HepG2 (cell line): ENCODE results near the gene CHP1. TPM values are rescaled to one million over a fixed set of nuclear protein-coding genes. Genes with fewer than 3 reads are reported as not detected.

Experiments used
- BRD4 ChIP-seq: sonication (generic); formaldehyde crosslinking; IDR thresholded peaks from 2 replicates; pipeline ENCODE4 v1.4.0; 2020; ENCODE audit warnings: missing genetic modification reagents
- GFI1 ChIP-seq: sonication (generic); formaldehyde crosslinking; IDR thresholded peaks from 2 replicates; pipeline ENCODE4 v1.5.0; 2020; ENCODE audit warnings: missing genetic modification reagents, mild to moderate bottlenecking, borderline replicate concordance
- HNRNPK ChIP-seq: fragments of 200-400 bp; formaldehyde crosslinking; IDR thresholded peaks from 2 replicates; pipeline ENCODE4 v1.6.1; 2018; ENCODE audit warnings: low read length, low read depth, moderate library complexity, mild to moderate bottlenecking; ENCODE audit not compliant: poor library complexity, severe bottlenecking
- ISL2 ChIP-seq: sonication (generic); formaldehyde crosslinking; IDR thresholded peaks from 2 replicates; pipeline ENCODE4 v1.5.0; 2020; ENCODE audit warnings: missing genetic modification reagents
- MED13 ChIP-seq: sonication (generic); formaldehyde crosslinking; IDR thresholded peaks from 2 replicates; pipeline ENCODE4 v1.5.0; 2020; ENCODE audit warnings: missing genetic modification reagents
- MEIS1 ChIP-seq: sonication (generic); formaldehyde crosslinking; IDR thresholded peaks from 2 replicates; pipeline ENCODE4 v1.9.0; 2021; ENCODE audit warnings: mild to moderate bottlenecking, missing genetic modification reagents, moderate library complexity, borderline replicate concordance
- NFIB ChIP-seq: sonication (generic); formaldehyde crosslinking; IDR thresholded peaks from 2 replicates; pipeline ENCODE4 v1.9.0; 2021; ENCODE audit warnings: missing genetic modification reagents, mild to moderate bottlenecking, borderline replicate concordance
- PHF20 ChIP-seq: sonication (generic); formaldehyde crosslinking; IDR thresholded peaks from 2 replicates; pipeline ENCODE4 v1.5.0; 2020; ENCODE audit warnings: mild to moderate bottlenecking, missing genetic modification reagents
- RBFOX2 ChIP-seq: fragments of 200-400 bp; formaldehyde crosslinking; IDR thresholded peaks from 2 replicates; pipeline ENCODE4 v1.6.1; 2017; ENCODE audit warnings: low read depth, mild to moderate bottlenecking, low read length
- RCOR2 ChIP-seq: IDR thresholded peaks from 2 replicates; pipeline ENCODE4 v1.6.1; 2016; ENCODE audit warnings: missing biosample characterization, missing genetic modification reagents
- REL ChIP-seq: sonication (generic); formaldehyde crosslinking; conservative IDR thresholded peaks from 2 replicates; pipeline ENCODE4 v1.8.0; 2022; ENCODE audit warnings: mild to moderate bottlenecking, missing genetic modification reagents, moderate library complexity
- SETDB1 ChIP-seq: sonication (generic); formaldehyde crosslinking; IDR thresholded peaks from 2 replicates; pipeline ENCODE4 v1.5.1; 2020; ENCODE audit warnings: missing genetic modification reagents, mild to moderate bottlenecking, borderline replicate concordance
- SP140L ChIP-seq: sonication (generic); formaldehyde crosslinking; IDR thresholded peaks from 2 replicates; pipeline ENCODE4 v1.4.0; 2020; ENCODE audit warnings: missing genetic modification reagents, borderline replicate concordance
- SP4 ChIP-seq: sonication (generic); formaldehyde crosslinking; IDR thresholded peaks from 2 replicates; pipeline ENCODE4 v1.8.1; 2023; ENCODE audit warnings: mild to moderate bottlenecking, missing genetic modification reagents
- ZBTB10 ChIP-seq: sonication (generic); formaldehyde crosslinking; IDR thresholded peaks from 2 replicates; pipeline ENCODE4 v1.4.0; 2020; ENCODE audit warnings: missing genetic modification reagents, borderline replicate concordance
- ZNF143 ChIP-seq: sonication (generic); formaldehyde crosslinking; IDR thresholded peaks from 2 replicates; pipeline ENCODE4 v1.4.0; 2020; ENCODE audit warnings: missing genetic modification reagents
- ZNF180 ChIP-seq: sonication (generic); formaldehyde crosslinking; IDR thresholded peaks from 2 replicates; pipeline ENCODE4 v1.4.0; 2020; ENCODE audit warnings: low read depth, missing genetic modification reagents, borderline replicate concordance
- ZNF281 ChIP-seq: sonication (generic); formaldehyde crosslinking; IDR thresholded peaks from 2 replicates; pipeline ENCODE4 v1.4.0; 2020; ENCODE audit warnings: missing genetic modification reagents, borderline replicate concordance
- ZNF777 ChIP-seq: sonication (generic); formaldehyde crosslinking; IDR thresholded peaks from 2 replicates; pipeline ENCODE4 v1.4.0; 2020; ENCODE audit warnings: missing genetic modification reagents
- ZNF792 ChIP-seq: IDR thresholded peaks from 2 replicates; pipeline ENCODE4 v1.6.1; 2016
- ZNF800 ChIP-seq: sonication (generic); formaldehyde crosslinking; IDR thresholded peaks from 2 replicates; pipeline ENCODE4 v1.4.0; 2020; ENCODE audit warnings: missing genetic modification reagents
- polyA plus RNA-seq, 8 experiments: library from polyadenylated mRNA; depleted of rRNA in 3 of 8; stranded (reverse) in 7 of 8; unstranded in 1 of 8; fragments of >200 nt; fragmentation: Illumina TruSeq in 4 of 8; extraction: Trizol in 4 of 8; gene quantifications; 2 replicates each; pipeline versions ENCODE4 v1.2.1 to v1.2.3, GENCODE V29; 2011 to 2016; ENCODE audit warnings: low read depth in 4 of 8, missing spikeins in 1 of 8, mixed read lengths in 1 of 8; ENCODE audit not compliant: insufficient read depth in 1 of 8
- total RNA-seq, 5 experiments: library from RNA; depleted of rRNA; stranded (reverse); fragments of >200 nt; fragmentation: Illumina TruSeq; extraction: Trizol; gene quantifications; 2 replicates each; pipeline ENCODE4 v1.2.3, GENCODE V29; 2016; ENCODE audit warnings: low read depth in 1 of 5

The CHP1 gene
- total and polyA plus RNA-seq, 2 of the 13 experiments (the other 11 are each of a cell fraction or from before 2014, with no cell fraction given), result 49.6 to 76.4 TPM

GRCh38 chr15:41241221-41241964, 10.3 kb downstream of the CHP1 start (continued):
- TF ChIP-seq SETDB1 (CRISPR knock-in tag) (no peak), ZNF143 (CRISPR knock-in tag) (no peak), ZBTB10 (CRISPR knock-in tag) (no peak), ZNF800 (CRISPR knock-in tag) (no peak), BRD4 (no peak), REL (no peak), RBFOX2 (no peak), SP4 (CRISPR knock-in tag) (peak; percentile 54; the same call in 1 of the 2 replicates), RCOR2 (peak; percentile 67; the same call in 1 of the 2 replicates), ISL2 (CRISPR knock-in tag) (peak; percentile 45; the same call in 1 of the 2 replicates), ZNF777 (CRISPR knock-in tag) (no peak), ZNF792 (CRISPR knock-in tag) (0 out of 2 replicates have a peak, but pooled peaks have one; percentile 14), ZNF281 (CRISPR knock-in tag) (no peak), NFIB (CRISPR knock-in tag) (peak; percentile 58; the same call in 1 of the 2 replicates), GFI1 (CRISPR knock-in tag) (no peak), ZNF180 (CRISPR knock-in tag) (no peak), SP140L (CRISPR knock-in tag) (no peak), PHF20 (CRISPR knock-in tag) (no peak), MED13 (no peak), HNRNPK (no peak), MEIS1 (no peak)
